ENCODE measurements around the gene ONECUT3.
"Not testable (repeated sequence)": the region's sequence is repeated elsewhere in the genome, so short reads cannot be mapped to it uniquely, and the experiment has no call there.

- not testable (repeated sequence) for TF ChIP-seq CTCF, POLR2A (IDR thresholded peaks at IDR 0.05)
Measured at GRCh38 chr19:1760786-1761527, 7.7 kb downstream of the ONECUT3 start.
